ENCODE measurements around the gene MYOZ3.

Gene MYOZ3

DNA sequence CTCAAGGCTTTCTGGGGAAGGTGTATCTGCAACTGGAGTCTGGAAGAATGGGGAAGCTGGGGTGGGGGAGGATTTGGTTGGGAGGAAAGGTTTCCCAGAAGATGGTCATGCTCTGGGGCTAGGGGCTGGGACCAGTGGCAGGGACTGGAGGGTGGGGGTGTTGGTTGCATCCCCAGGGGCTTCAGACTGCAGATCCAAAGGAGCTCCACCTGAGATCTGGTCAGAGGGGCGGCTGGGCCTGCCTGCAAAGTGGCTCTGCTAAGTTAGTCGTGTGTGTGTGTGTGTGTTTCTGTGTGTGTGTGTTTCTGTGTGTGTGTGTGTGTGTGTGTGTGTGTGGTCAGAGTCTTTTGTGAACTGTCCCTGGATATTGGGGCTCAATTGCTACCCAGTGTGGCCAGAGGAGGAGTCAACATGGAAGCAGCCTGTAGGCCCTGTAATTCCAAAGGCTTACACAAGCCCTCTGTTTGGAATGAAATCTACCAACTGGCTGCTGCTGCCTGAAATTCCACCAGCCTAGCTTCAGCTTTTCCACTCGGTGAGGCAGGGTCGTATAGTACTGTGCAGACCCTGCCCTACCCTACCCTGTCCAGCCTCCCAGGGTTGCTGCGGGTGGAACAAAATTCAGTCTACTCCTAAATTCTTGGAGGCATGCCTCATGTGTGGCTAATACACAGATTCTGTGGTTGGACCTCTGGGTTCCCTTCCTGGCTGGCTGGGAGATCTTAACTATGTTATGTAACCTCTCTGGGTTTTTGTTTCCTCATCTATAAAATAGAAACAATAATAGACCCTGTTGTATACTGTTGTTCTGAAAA, 33.1 kb upstream of the MYOZ3 start:
- no peak for DNase-seq (ENCODE audit: low spot score)

DNA sequence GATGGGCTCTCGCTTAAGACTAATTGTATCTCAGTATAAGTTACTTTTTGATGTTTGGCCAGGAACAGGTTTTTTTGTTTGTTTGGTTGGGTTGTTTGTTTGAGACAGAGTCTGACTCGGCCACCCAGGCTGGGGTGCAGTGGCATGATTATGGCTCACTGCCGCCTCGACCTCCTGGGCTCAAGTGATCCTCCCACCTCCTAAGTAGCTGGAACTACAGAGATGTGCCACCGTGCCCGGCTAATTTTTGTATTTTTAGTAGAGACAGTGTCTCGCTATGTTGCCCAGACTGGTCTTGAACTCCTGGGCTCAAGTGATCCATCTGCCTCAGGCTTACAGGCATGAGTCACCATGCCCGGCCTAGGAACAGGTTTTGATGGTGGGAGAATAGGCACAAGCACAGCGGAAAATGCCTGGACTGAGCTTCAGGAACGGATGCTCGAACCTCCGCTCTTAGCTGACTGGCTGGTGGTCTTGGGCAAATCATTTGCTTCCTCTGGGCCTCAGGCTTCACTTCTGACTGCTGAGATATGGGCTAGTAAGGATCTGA, 32.0 kb upstream of the MYOZ3 start:
- no peak for DNase-seq (ENCODE audit: low spot score)

DNA sequence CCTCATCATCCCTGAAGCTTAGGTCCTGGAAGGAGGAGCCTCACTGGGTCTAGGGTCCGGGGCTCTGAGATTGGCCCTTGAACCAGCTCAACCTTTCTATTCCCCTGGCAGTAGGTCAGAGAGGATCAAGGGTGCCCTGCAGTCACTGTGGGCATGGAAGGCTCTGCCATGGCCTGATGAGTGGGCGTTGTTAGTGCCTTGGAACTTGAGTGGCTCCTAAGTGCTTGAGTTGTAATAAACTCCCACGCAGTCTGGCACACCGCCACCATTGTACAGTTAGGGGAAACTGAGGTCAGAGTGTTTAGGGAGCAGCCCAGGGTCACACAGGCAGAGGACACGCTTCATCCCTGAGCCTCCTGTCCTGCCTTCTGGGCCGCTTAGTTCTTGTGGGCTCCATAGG, 31.0 kb upstream of the MYOZ3 start:
- no peak for DNase-seq (ENCODE audit: low spot score)

DNA sequence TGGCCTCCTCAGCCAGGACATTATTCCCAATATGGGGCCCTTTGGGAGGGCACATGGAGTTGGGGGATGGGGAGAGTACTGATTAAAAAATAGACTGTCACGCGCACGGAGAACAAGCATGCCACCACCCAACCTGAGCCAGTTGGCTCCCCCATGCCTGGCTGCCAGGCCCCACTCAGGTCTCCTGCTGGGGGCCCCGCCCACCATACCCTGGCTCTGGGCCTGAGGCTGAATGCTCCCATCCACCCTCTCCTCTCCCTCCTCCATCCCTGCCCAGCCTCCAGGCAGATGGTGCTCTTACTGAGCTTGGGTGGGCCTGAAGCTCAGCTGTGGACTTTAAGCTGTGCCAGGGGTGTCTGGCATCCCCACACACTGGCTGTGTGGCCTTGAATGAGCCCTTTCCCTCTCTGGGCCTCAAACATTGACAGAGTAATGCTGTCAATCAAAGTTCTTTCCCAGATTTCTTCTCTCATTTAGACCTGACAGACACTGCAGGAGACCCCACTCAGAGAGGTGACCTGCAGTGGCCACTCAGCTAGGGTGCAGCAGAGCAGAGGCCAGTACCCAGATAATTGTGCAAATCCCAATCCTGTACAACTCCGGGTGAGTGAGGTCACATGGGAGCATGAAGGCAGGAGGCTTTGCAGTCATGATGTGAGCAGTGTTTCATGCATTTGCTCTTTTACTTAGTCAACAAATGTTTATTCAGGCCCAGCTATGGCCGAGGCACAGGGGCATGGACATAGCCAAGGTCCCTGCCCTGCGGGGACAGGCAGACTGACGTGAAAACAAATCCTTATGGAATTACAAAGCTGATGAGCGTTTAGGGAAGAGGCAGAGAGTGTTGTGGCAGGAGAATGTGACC, 30.4 kb upstream of the MYOZ3 start:
- DNase-seq (ENCODE audit: low spot score), result no peak

DNA sequence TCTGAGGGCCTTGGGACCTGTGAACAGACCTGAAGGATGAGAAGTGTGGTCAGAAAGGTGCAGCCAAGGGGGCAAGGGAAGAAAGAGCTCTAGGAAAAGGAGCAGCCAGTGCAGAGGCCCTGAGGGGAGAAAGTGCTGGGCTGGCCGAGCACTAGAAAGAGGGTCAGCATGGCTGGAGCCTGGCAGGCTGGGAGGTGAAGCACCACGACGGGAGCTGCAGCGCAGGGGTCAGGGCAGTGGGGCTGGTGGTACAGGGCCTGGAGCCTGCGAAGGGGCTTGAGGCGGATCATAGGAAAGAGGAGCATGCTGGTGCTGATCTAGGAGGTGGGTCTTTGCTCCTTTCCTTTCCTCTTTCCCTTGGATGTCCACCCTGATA, 29.7 kb upstream of the MYOZ3 start:
- no peak for DNase-seq (ENCODE audit: low spot score)

DNA sequence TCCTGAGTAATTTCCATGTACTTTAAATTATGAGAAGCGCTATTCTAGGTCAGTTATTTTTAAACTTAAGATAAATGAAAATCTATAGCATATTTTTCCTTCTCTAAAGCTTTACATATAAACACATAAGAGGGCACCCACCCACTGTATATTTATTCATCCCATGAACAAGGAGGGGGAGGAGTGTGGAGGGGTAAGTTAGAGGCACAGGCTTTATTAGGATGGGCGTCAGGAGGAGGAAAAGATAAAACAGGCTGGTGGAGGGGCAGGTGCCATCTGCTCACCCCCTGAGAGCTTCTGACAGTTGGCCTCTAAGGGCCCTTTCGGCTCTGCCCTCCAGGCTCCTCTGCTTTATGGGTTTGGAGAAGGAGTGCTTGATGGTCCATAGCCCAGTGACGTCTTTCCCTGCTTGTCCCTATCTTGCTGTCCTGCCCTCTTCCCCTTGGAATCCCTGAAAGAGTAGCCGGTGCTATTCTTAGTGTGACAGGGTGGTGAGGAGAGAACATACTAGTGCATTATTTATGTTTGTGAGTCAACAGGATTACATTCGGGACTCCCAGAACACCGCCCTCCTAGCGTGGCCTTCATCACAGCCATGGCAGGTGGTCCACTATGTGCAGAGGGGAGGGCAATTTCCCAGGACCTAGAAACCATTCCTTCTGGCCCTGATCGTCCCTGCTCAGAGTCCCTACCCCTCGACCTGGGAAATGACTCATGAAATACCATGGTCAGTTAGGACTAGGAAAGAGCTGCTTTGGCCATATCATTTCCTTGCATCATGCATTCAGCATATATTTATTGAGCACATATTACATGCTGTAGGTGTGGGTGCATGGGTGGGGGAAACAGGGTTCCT, 28.5 kb upstream of the MYOZ3 start:
- DNase-seq (ENCODE audit: low spot score), result no peak

DNA sequence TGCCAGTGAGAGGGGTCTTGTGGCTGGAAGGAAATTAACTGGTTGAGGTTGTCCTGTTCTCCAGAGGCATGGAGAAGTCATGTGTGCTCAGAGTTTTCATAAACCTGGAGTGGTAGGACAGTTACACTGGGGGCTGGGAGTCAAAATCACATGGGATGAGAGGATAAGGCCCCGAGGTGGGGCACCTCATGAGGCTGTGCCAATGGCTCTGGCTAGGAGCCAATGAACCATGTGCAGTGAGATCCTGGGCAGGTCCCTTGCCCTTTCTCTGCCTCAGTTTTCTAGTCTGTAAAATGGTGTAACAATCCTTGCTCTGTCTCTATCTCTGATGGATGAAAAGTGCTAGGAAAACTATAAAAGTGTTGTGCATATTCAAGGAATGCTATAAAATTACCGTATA, 27.6 kb upstream of the MYOZ3 start:
- DNase-seq (ENCODE audit: low spot score), result no peak

DNA sequence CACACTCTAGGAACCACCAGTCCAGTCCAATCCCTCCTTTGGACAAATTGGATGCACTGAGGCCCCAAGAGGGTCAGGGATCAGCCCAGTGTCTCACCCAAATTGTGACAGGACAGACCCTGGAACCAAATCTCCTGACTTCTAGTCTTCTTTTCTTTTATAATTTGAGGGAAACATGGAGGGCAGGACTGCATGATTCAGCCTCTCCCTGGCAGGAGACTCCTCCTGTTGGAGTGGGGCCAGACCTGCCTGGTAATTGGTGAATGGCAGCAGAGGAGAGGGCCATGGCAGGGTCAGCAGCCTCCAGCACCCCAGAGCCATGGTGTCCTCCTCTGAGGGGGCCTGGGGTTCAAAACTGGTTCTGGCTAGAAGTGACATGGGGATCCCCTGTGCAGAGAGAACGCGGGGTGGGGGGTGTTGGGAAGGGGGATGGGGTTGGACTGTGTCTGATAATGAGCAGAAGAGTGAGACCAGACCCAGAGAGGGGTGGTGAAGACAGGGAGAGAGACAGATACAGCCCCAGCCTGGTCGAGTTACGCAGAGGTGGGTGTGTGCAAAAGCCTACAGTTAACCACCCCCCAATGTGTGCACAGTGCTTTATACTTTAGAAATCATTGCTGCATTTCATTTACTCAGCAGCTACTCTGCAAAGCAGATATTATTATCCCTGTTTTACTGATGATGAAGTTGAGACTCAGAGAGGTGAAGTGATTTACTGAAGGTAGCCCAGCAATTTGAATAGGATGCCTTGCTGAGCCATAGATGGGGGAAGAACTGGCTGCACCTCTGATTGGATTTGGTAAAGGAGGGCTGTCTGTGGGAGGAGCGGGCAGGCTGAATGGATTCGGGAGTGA, 24.4 kb upstream of the MYOZ3 start:
- DNase-seq (ENCODE audit: low spot score), result no peak

DNA sequence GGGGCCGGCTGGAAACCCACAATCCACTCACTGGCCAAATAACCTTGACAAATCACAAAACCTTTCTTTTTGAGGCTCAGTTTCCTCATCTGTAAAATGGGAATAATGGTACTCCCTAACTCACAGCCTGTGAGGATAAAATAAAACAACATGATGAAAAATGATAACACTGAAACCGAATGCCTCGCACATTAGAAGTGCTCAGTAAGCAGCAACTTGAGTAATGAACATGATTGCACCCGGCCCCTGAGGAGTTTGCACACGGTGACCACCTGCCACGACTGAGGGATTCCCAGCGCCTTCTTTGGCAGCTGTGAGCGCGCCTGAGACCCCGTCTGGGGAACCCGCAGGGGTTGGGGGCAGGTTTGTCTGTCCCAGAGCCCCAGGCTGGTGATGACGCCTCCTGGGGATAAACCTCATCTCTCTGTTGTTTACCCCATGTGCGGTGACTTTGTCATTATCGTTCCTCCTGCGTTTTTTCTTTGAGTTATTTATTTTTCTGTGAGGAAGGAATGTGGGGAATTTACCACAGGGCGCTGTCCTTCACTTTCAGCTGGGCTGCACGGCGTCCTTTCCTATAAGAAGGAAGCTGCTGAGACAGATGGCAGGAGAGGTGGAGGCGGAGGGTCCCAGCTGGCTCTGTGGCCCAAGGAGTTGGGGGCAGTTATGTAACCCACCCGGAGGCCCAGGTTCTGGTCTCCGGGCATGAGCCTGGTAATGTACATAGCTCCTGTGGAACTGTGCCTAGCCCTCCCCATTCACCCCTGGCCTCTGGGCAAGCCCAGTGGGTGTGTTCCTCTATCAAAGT, 23.6 kb upstream of the MYOZ3 start:
- DNase-seq (ENCODE audit: low spot score), result no peak

DNA sequence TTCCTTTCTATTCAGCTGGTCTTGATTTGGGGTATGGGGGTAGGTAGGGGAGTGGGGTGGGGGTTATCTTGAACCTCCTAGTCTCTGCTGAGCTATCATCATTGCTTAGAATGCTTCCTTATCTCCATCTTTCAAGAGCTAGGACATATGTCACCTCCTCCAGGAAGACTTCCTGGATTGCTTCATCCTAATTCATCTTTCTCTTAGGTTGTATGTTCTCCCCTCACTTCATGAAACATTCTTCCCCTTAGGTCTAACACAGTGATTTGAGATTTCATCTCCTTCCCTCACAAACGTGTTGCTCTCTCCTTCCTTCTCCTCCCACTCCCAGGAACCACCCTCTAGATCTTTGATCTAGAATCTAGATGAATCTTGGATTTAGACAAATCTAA, 23.0 kb upstream of the MYOZ3 start:
- no peak for DNase-seq (ENCODE audit: low spot score)

DNA sequence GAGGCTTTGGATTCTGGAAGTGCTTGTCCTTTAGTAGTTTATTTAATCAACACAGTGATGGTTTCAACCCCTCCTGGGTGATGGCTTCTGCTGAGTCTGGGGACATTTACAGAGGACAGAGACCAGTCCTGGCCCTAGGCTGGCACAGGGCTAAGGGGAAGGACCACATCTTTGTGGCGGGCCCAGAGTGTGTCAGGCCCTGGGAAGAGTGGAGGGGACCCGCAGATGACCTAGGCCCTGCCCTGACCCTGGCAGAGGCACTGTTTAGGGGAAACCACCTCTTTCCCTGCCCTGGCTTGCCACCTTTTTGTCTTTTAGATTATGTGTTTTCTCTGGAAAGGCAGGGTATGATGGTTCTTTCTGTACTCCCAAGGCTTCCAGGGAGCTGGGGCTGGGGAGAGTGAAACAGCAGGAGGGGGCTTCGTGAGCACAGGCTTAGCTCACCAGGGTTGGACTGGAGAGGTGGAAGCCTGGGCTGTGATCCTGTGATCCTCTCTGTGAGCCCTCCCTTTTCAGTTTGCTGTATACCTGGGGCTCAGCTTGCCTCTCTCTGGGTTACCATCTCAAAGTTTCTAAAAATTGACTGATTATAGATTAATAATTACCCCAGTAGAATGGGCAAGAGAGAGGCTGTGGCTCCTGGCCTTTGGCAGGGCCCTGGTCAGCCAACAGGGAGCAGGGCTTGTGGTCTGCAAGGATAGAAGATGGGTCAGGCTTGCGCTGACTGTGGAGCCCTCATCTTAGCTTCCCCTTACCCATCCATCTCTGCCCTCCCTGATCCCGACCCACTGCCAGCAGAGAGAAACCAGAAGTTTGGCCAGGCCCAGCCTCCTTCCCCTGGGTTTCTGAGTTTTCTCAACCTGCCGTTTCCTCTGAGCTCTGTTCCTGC, 22.3 kb upstream of the MYOZ3 start:
- DNase-seq (ENCODE audit: low spot score), result no peak

DNA sequence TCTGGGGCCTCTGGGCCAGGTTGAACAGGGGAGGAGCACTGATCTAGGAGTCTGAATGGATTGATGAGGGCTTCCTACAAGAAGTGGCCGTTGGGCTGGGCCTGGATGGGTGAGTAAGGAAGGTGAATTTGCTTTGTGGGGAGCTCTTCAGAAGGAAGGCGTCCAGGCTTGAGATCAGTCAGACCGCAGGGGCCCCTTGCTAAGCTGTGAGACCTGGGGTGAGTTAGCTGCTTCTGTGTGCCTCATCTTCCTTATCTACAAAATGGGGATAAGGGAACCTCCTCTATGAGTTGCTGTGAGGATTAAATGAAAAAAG, 21.7 kb upstream of the MYOZ3 start:
- DNase-seq (ENCODE audit: low spot score), result no peak

DNA sequence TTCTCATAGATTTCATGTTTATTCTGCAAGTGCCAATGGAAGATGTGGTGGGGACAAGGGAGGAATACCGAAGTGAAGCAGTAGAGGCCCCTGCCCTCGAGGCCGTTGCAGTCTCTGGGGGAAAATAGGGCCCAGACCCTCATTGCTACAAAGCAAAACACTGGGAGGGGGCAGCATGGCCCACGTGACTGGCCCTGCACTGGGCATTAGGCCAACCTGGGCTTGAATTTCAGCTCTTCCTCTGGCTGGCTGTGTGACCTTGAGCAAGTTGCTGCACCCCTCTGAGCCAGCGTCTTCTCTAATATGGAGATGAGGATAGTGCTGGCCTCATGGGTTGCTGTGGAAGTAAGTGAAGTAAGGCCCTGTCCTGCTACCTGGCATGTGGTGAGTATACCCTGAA, 21.3 kb upstream of the MYOZ3 start:
- no peak for DNase-seq (ENCODE audit: low spot score)

DNA sequence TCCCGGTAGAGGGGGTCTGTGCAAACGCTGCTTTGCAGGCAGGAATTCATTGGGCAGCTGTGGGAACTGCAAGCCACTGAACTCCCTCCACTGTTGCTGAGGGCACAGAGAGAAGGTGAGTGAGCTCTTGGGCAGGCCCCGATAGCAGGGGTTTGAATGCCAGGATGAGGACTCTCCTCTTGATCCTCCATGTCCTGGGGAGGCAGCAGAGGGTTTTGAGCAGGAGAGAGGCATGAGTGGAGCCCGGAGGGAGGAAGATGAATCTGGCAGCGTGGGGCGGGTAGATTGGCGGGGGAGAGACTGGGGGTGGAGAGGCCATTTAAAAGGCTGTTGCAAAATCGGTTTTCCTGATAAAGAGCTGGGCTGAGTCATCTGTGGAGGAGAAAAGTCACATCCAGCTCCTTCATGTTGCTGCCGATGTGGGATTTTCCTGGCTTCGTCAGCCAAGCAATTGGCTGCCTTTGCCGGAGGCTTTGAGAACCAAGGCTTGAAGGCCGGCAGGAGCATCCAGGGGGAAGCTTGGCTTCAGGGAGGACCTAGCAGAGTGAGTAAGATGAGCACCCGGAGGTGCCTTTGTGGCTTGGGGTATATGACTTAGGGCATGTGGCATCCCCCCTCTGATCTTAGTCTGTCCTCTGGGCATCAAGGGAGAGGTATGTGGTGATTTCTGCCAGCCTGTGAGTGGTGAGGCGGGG, 20.6 kb upstream of the MYOZ3 start, which contains the start of gene SYNPO:
TSS of gene SYNPO (plus strand) at position 350 of the 695 bp plus-strand sequence. CDS start 7,616 bp downstream, outside the sequence.
- peak; percentile 59 for DNase-seq (ENCODE audit: low spot score)

DNA sequence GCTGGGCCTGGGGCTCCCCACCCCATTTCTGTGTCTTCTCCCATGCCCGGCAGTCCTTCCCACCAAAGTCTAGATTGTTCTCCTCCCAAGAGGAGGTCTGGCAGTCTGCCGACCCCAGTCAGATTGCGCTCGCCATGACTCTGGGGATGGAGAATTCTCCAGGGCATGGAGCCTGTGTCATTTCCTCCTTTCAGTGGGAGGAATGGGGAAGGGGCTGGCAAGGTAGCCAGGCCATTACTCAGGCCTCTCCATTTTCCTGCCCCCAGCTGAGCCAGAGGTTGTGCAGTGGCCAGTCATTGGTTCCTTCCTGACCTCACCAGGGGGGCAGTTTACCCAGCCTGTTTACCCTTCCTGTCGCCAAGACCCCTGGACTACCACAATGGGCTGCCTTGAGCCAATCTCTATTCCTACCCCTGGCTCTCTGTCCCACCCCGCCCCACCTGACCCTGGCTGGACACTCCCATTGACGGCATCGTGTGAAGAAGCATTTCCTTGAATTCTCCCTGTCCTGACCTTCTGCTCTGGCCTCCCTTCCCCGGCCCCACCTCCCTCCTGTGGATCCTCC, 20.0 kb upstream of the MYOZ3 start:
- DNase-seq (ENCODE audit: low spot score), result no peak

DNA sequence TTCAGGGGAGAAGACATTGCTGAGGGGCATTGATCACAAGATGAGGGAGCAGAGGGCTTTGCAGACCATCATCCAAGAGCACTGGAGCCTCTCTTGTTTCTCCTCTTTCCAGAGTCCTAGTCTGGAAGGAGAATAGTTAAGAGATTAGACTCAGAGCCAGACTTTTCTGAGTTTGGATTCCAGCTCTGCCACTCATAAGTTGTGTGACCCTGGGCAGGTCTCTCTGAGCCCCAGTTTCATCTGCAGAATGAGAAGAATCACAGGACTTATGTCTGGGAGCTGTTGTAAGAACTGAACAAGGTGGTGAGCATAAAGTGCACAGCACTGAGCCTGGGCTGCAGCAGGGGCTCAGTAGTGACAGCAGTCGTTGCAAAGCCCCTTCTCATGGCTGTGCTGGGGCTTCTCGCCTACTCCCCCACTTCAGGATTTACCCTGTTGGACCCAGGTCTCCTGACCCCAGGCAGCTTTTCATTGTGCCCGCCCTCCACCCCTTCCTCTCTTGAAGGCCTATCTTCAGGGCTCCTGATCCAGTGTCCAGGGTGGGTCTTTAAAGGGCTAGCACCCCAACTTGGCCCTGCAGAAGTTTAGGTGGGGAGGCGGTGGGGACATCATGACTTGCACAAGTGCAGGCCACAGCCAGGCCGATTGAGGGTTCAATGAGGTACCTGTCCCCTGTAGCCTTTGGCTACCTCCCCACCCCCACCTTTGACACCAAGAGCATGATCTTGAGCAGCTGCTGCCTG, 19.1 kb upstream of the MYOZ3 start:
- DNase-seq (ENCODE audit: low spot score), result no peak

DNA sequence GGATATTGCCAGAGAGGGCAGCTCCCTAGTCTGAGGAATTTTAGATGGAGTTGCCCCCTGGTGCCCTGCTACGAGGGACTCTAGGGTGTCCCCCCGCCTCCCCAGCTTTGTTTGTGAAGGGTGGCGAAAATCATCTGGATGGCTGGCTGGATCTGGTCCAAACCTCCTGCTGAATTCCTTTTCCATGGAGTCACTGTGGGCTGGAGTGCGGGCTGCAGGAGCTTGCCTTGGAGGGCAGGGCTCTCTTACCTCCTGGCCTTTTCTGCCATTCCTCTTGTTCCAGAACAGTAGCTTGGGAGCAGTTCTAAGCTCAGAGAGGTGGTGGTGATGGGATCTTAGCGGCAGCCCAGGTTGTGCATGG, 18.5 kb upstream of the MYOZ3 start:
- DNase-seq (ENCODE audit: low spot score), result no peak
